GM12801 (cell line): Measurements from ENCODE around the gene EXOC5.

Experiments used
- TF ChIP-seq, protein P1 (sequence below): IDR thresholded peaks from one replicate; pipeline ENCODE4 v1.5.1; 2011; ENCODE audit warnings: control low read depth; ENCODE audit not compliant: insufficient read length; ENCODE audit errors: extremely low read depth

EXOC5 gene

DNA sequence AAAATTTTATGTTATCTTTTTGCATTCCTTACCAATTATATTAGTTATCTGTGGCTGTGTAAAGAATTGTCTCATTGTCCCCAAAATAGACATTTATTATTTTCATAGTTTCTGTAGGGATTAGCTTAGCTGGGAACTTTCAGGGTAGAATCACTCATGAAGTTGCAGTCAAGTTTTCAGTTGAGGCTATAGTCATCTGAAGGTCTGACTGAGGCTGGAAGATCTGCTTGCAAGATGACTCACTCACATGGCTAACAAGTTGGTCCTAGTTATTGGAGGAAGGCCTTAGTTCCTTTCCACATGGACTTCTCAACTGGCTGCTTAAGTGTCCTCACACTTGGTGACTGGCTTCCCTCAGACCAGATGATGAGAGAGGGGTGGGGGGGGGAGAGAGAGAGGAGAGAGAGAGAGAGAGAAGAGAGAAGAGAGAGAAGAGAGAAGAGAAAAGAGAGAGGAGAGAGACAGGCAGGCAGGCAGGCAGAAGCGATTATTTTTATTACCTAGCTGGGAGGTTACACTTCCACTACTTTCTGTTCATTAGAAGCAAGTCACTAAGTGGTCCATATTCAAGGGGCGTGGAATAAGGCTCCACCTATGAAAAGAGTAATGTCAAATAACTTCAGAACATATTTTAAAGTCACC lies 6.4 kb upstream of the EXOC5 start:
- TF ChIP-seq, protein P1, sequence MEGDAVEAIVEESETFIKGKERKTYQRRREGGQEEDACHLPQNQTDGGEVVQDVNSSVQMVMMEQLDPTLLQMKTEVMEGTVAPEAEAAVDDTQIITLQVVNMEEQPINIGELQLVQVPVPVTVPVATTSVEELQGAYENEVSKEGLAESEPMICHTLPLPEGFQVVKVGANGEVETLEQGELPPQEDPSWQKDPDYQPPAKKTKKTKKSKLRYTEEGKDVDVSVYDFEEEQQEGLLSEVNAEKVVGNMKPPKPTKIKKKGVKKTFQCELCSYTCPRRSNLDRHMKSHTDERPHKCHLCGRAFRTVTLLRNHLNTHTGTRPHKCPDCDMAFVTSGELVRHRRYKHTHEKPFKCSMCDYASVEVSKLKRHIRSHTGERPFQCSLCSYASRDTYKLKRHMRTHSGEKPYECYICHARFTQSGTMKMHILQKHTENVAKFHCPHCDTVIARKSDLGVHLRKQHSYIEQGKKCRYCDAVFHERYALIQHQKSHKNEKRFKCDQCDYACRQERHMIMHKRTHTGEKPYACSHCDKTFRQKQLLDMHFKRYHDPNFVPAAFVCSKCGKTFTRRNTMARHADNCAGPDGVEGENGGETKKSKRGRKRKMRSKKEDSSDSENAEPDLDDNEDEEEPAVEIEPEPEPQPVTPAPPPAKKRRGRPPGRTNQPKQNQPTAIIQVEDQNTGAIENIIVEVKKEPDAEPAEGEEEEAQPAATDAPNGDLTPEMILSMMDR = no peak

DNA sequence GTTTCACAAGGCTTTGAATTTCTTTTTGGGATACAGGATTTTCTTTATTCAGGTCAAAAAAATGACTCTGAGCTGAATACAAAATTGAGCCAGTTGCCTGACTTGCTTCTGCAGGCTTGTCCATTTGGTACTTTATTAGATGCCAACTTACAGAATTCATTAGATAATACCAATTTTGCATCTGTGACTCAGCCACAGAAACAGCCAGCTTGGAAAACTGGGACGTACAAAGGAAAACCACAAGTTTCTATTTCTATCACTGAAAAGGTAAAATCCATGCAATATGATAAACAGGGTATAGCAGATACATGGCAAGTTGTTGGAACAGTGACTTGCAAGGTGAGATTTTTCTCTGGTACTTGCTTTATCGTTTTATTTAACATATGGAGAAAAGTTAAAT lies 5.8 kb upstream of the EXOC5 start:
- TF ChIP-seq, protein P1 = no peak

DNA sequence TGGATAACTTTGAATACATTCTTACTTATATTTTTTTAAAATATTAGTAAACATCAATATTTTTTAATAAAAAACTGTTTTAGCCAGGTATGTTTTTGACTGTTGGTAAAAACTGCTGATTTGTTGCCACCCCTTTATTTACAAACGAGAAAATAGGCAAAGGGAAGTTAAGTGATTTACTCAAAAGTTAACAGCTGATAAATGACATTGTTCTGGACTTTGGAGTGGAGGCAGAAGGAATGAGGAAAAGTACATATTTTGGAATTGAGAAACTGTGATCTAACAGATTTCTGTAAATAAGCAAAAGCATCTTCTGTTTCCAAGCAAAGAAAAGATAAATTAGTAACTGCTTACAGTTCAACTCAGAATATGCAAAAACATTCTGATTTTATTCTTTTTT lies 4.5 kb upstream of the EXOC5 start:
- TF ChIP-seq, protein P1 = no peak

DNA sequence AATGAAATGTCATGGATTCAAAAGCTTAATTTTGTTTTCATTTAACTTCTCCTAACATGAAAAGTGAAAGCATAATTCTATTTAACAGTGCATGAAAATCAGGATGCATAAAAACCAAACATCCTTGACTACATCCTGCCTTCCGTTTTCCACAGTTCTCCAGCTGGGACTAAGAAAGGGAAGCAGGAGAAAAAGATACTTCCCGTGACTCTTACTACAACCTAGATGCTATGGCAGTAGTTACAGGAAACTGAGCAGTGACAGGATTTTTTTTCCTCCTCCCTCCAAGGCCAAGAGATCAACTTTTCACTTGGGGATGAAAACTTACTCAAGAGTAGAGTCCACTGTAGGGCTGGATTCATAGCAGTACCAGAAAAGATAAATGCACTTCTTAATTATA lies 2.6 kb downstream of the EXOC5 start:
- TF ChIP-seq, protein P1 = no peak

DNA sequence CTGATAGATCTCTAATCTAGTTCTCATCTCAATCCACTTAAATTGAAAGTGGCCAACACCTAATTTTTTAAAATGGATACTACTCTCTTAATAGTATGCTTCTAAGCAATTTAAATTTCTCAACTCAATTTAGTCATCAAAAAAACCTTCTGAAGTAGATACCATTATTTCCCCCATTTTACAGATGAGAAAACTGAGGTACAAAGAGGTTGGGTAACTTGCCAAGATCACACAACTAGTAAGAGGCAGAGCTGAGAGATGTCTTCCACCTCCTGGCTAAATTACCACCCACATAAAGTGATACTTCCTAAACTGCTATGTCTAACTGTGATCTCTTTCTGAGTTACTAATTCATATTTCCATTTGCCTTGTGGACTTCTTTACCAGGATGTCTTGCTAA lies 6.6 kb downstream of the EXOC5 start:
- TF ChIP-seq, protein P1 = no peak

DNA sequence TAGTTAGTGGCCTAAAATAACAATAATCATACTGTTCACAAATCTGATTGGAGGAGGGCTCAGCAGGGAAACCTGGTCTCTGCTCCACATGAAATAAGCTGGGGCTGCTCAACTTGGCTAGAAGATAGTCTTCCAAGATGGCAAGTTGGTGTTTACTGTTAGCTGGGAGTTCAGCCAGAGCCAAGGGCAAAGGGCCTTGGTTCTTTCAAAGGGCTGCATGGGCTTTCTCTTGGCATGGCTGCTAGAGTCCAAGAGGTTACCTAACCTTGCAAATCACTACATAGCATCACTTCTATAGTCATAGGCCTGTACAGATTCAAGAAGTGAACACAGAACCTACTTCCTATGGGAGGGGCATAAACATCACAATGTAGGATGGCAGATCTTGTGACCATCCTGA lies 7.1 kb downstream of the EXOC5 start:
- TF ChIP-seq, protein P1 = no peak

DNA sequence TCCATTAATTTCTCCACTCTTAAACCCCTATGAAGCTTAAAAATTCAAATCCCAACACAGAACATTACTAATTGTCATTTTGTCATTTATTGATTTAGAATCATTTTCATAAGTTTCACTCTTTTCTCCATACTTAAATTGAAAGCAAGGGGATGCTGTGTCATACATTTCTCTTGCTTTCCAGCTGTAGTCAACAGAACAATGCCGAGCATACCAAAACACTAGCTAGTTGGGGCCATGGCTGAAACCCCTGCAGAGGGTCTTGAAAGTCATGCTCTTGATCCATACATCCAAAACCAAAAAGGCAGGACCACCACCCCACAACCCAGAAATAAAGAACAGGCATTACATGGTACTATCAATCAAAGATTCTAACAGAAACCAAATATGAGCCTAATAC lies 9.0 kb downstream of the EXOC5 start:
- TF ChIP-seq, protein P1 = no peak
